Activated T-cell treated with anti-CD3 and anti-CD28 coated beads, Interleukin-2, amount 50 U/mL, for 72 hours (primary cell): ENCODE measurements around the gene TMEM247. TPM values are rescaled to one million over a fixed set of nuclear protein-coding genes. Genes with fewer than 3 reads are reported as not detected.
"Not testable (repeated sequence)": the region's sequence is repeated elsewhere in the genome, so short reads cannot be mapped to it uniquely, and the experiment has no call there.

Source experiments
- ATAC-seq, 2 donors: fragments of 150-1000 bp; cut with Tn5 transposase; replicated peaks in 1 of 2; 2 replicates each; pipeline ENCODE4 v1.10.0; 2021; ENCODE audit warnings: moderate library complexity in 2 of 2, mild to moderate bottlenecking in 1 of 2
- DNase-seq, 2 donors: peaks; one replicate each; pipeline ENCODE4 v3.0.0; 2021 to 2022; ENCODE audit warnings: mixed read lengths in 1 of 2
- H3K27ac Mint-ChIP-seq: one replicate; pipeline ENCODE4 v1.8.0; 2022; ENCODE audit warnings: mild to moderate bottlenecking, moderate library complexity, mixed read lengths
- H3K27me3 Mint-ChIP-seq: one replicate; pipeline ENCODE4 v1.8.0; 2022; ENCODE audit warnings: low read depth, mixed read lengths
- H3K36me3 Mint-ChIP-seq, 2 donors: one replicate each; pipeline ENCODE4 v1.8.0; 2022; ENCODE audit warnings: mixed read lengths in 2 of 2, mild to moderate bottlenecking in 1 of 2; ENCODE audit not compliant: insufficient read depth in 2 of 2
- H3K4me1 Mint-ChIP-seq: one replicate; pipeline ENCODE4 v1.8.0; 2022; ENCODE audit warnings: low read depth, mixed read lengths
- H3K4me3 Mint-ChIP-seq, 2 donors: one replicate each; pipeline ENCODE4 v1.8.0; 2022; ENCODE audit warnings: mild to moderate bottlenecking in 2 of 2, mixed read lengths in 2 of 2, moderate library complexity in 2 of 2
- H3K9me3 Mint-ChIP-seq, 2 donors: one replicate each; pipeline ENCODE4 v1.8.0; 2022; ENCODE audit warnings: mixed read lengths in 2 of 2
- total RNA-seq, 2 donors: library from RNA; stranded (reverse); gene quantifications; one replicate each; pipeline ENCODE4 v1.2.3, GENCODE V29; 2022

TMEM247 gene
- total RNA-seq, 2 donors from 2014 or later = not detected

DNA sequence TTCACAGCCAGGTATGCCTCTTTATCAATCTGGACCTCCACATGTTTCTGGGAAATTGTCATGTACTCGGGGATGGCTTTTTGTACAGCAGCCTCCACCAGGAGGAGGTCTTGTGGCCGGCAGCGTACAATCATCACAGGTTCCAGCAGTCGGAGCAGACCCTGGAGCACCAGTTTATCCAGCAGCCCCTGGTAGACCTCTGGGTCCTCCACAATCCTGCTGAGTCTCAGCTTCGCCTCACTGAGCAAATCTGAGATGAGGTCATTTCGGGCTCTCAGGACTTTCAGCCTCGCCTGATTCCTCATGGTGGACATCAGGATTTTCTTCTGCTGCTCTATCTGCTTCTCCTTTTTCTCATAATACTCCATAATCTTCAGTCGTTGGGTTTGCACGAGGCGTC lies 32.8 kb downstream of the TMEM247 start:
- H3K27ac Mint-ChIP-seq = no peak overlapping the region
- no peak overlapping the region for H3K4me3 Mint-ChIP-seq
- H3K9me3 Mint-ChIP-seq = peaks cover 13 to 16% of the 10 kb centered on the region in 2 donors
- peaks cover 11 to 14% of the 10 kb centered on the region in 2 donors for H3K36me3 Mint-ChIP-seq
- no peak for DNase-seq
- no peak for ATAC-seq
- no peaks in the 10 kb centered on the region for H3K27me3 Mint-ChIP-seq
- H3K4me1 Mint-ChIP-seq = peaks cover 11% of the 10 kb centered on the region

DNA sequence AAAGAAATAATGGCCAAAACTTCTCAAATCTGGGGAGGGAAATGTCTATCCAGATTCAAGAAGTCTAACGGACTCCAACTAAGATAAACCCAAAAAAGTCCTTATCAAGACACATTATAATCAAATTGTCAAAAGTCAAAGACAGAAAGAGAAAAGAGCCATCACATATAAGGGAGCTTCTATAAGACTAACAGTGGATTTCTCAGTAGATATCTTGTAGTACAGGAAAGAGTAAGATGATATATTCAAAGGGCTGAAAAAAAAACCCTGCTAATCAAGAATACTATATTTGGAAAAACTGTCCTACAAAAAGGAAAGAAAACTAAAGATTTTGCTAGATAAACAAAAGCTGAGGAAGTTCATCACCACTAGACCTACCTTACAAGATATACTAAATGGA lies 35.4 kb downstream of the TMEM247 start:
- DNase-seq = no peak
- peaks cover 11% of the 10 kb centered on the region for H3K4me1 Mint-ChIP-seq
- no peaks in the 10 kb centered on the region for H3K27me3 Mint-ChIP-seq
- H3K9me3 Mint-ChIP-seq = peaks cover 13 to 20% of the 10 kb centered on the region in 2 donors
- peaks cover 11 to 14% of the 10 kb centered on the region in 2 donors for H3K36me3 Mint-ChIP-seq
- ATAC-seq = no peak
- H3K27ac Mint-ChIP-seq = no peak overlapping the region
- H3K4me3 Mint-ChIP-seq = no peak overlapping the region

DNA sequence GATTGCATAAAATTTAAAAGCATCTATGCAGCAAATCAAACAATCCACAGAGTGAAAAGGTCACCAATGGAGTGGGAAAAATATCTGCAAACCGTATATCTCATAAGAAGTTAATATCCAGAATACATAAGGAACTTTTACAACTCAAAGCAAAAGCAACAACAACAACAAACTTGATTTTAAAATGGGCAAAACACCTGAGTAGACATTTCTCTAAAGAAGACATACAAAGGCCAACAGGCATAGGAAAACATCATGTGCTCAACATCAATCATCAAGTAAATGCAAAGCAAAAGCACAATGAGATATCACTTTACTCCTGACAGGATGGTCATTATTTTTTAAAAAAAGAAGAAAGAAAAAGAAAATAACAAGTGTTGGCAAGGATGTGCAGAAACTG lies 38.1 kb downstream of the TMEM247 start:
- Mint-ChIP-seq H3K27ac (no peak overlapping the region), H3K36me3 (peaks cover 11 to 14% of the 10 kb centered on the region in 2 donors), H3K4me3 (no peak overlapping the region), H3K27me3 (no peaks in the 10 kb centered on the region), H3K9me3 (peaks cover 13 to 20% of the 10 kb centered on the region in 2 donors), H3K4me1 (peaks cover 6% of the 10 kb centered on the region)
- ATAC-seq (no peak), DNase-seq (no peak)

DNA sequence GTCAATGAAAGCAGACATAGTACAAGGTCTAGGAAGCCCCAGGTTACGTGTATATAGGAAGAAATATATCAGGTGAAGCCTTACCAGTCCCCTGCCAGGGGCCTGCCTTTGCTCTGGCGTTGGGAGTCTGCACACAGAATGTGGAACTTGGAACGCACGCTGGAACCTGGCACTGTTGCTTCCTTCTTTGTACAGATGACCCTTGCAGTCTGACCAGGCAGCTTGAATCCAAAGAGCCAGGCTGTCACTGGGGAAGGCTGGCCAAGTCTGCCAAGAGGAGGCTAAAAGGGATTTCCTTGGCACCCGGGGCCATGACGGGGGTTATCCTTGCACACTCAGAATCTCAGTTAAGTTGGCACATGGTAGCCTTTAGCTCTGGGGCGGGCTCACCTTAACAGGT lies 39.5 kb downstream of the TMEM247 start:
- DNase-seq = no peak
- Mint-ChIP-seq H3K27me3 (no peaks in the 10 kb centered on the region), H3K4me1 (peaks cover 6% of the 10 kb centered on the region), H3K9me3 (peaks cover 13 to 20% of the 10 kb centered on the region in 2 donors), H3K27ac (no peak overlapping the region), H3K36me3 (peaks cover 11 to 14% of the 10 kb centered on the region in 2 donors), H3K4me3 (no peak overlapping the region)
- ATAC-seq = no peak

DNA sequence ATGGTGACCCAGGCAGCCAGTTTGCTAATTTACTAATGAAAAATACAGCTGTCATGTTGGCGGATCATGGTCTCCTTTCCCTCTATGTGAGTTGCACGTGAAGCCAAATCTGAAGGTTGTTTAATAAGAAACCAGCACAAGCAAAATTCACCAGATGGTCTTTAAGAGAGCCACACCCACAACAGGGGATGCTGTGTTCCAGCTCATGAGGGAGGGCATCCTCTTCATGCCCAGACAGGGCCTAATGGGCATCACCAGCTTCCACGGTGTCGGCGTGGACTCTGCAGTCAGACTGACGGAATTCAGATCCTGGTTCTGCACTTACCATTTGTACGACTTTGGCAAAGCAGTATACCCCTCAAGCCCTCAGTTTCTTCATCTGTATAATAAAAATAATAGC lies 39.9 kb downstream of the TMEM247 start:
- ATAC-seq = no peak
- Mint-ChIP-seq H3K9me3 (peaks cover 13 to 19% of the 10 kb centered on the region in 2 donors), H3K27ac (no peak overlapping the region), H3K4me3 (no peak overlapping the region), H3K27me3 (no peaks in the 10 kb centered on the region), H3K36me3 (peaks cover 11 to 14% of the 10 kb centered on the region in 2 donors), H3K4me1 (peaks cover 6% of the 10 kb centered on the region)
- DNase-seq = no peak

DNA sequence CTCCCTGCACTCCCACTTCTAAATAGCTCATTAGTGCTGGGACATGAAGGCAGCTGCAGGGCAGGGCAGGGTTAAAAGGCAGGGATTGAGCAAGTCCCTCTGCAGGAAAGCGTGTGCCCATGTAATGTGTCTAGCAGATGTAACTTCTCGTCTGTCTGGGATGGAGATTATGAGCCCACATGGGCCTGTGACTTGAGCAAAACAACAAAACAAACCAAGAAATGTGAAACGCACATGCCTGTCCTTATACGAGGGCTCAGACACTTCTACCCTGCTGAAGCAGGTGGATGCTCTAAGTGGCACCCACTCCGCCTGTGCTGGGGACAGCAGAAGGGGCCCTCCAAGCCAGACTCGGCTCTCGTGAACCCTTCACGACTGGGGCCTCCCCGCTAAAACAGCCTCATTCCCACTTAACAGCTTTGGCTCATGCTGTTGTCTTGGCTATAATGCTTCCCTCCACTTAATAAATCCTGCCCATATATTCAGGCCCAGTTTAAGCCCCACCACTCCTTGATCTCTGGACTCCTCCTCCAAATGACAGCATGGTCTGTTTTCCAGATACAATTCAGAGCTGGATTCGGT lies 40.9 kb downstream of the TMEM247 start:
- H3K27me3 Mint-ChIP-seq = no peaks in the 10 kb centered on the region
- DNase-seq = no peak
- no peak overlapping the region for H3K27ac Mint-ChIP-seq

DNA sequence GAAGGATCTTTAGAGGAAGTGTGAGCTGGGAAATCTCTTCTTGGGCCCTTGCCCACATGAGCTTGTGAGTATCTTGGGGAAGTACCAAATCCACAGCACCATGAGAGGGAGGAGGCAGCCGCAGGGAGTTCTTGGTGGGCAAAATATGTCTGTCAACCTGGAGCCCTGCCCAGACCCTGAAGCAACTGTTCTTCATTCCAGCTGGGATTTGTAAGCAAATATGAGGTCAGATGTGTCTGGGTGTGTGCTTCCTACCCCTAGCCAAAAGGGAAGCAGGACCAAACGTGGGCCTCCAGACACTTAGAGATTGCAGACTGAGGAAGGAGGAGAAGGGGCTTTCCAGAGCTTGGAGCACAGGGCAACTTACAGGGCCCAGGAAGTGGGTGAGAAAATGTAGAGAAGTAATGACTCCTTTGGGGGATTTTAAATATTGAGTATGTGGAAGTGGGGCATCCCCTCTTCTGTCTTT lies 41.9 kb downstream of the TMEM247 start:
- peaks cover under 1 to 7% of the 10 kb centered on the region in 2 donors for H3K9me3 Mint-ChIP-seq
- H3K27me3 Mint-ChIP-seq = no peaks in the 10 kb centered on the region
- peaks cover 0 to under 1% of the 10 kb centered on the region in 2 donors for H3K36me3 Mint-ChIP-seq
- H3K4me3 Mint-ChIP-seq = no peak overlapping the region
- ATAC-seq (peak in 1 of 2 donors; percentile 36), DNase-seq (no peak)
- peak overlapping the region; percentile 17 for H3K27ac Mint-ChIP-seq
- peaks cover 6% of the 10 kb centered on the region for H3K4me1 Mint-ChIP-seq

More for the DNA sequence above, 40.9 kb downstream of the TMEM247 start:
- Mint-ChIP-seq H3K4me1 (peaks cover 6% of the 10 kb centered on the region), H3K4me3 (no peak overlapping the region), H3K9me3 (peaks cover 11 to 14% of the 10 kb centered on the region in 2 donors), H3K36me3 (peaks cover 7 to 9% of the 10 kb centered on the region in 2 donors)
- no peak for ATAC-seq

DNA sequence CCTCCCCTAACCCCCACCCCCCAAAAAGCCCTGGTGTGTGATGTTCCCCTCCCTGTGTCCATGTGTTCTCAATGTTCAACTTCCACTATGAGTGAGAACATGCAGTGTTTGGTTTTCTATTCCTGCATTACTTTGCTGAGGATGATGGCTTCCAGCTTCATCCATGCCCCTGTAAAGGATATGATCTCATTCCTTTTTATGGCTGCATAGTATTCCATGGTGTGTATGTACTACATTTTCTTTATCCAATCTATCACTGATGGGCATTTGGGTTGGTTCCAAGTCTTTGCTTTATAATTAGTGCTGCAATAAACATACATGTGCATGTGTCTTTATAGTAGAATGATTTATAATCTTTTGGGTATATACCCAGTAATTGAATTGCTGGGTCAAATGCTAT lies 43.0 kb downstream of the TMEM247 start:
- H3K27me3 Mint-ChIP-seq, H3K4me1 Mint-ChIP-seq, H3K36me3 Mint-ChIP-seq, H3K27ac Mint-ChIP-seq, ATAC-seq, H3K4me3 Mint-ChIP-seq, H3K9me3 Mint-ChIP-seq, DNase-seq: not testable (repeated sequence)

DNA sequence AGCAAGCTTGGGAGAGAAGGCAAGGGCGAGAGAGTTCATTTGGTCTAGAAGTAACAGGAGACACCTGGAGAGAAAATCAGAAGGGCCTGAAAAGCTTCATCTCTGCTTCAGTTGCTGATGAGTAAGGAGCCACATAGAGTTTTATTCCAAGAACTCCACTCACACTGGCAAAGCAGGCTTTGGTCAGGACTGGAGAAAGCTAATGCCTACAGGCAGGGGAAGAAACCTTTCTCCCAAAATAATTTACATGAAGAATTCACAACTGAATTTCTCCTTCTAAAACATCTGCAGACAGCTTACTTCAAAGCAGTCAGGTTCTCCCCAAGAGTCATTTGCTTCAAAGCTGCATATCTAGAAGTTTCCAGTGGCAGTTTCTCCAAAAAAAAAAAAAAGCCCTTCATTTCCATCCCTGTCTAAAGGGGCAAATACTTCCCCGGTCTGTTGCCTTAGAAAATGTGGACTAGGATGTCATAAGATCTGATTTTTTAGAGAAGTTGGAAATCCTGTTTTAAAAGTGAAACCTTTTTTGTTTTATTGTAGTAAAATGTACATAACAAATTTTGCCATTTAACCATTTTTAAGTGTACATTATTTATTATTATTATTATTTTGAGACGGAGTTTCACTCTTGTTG lies 46.3 kb downstream of the TMEM247 start:
- H3K9me3 Mint-ChIP-seq = no peaks in the 10 kb centered on the region
- no peak for ATAC-seq
- no peak for DNase-seq

DNA sequence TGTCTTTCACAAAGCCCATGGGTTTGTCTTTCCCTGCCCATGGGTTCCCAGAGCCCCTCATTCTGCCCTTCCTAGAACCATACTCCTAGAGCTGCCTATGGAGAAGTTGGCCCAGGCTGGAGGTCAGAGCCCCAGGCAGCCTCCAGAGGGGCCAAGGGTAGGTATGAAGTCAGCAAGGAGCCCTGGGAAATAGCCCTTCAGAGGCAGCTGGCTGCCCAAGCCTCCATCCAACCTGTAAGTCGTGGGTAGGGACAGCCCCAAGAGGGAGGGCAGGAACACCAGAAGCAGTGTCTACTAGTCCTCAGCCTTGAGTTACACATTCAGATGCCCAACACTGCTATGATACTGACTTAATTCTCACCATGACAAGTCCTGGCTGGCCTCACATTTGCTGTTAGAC lies 49.5 kb downstream of the TMEM247 start:
- Mint-ChIP-seq H3K4me1 (peaks cover 9% of the 10 kb centered on the region), H3K27me3 (no peaks in the 10 kb centered on the region), H3K9me3 (no peaks in the 10 kb centered on the region), H3K4me3 (no peak overlapping the region), H3K27ac (no peak overlapping the region), H3K36me3 (peaks cover 0 to 4% of the 10 kb centered on the region in 2 donors)
- DNase-seq (no peak), ATAC-seq (no peak)

More for the DNA sequence above, 46.3 kb downstream of the TMEM247 start:
- H3K27me3 Mint-ChIP-seq = no peaks in the 10 kb centered on the region
- no peak overlapping the region for H3K4me3 Mint-ChIP-seq
- H3K4me1 Mint-ChIP-seq = peaks cover 10% of the 10 kb centered on the region
- peaks cover 0 to 2% of the 10 kb centered on the region in 2 donors for H3K36me3 Mint-ChIP-seq
- H3K27ac Mint-ChIP-seq = no peak overlapping the region

DNA sequence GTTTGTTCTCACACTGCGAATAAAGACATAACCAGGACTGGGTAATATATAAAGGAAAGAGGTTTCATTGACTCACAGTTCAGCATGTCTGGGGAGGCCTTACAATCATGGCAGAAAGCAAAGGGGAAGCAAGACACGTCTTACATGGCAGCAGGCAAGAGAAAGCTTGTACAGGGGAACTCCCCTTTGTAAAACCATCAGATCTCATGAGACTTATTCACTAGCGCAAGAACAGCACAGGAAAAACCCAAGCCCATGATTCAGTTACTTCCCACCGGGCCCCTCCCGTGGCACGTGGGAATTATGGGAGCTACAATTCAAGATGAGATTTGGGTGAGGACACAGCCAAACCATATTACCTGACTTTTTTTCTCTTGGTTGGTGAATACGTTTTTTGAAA lies 51.3 kb downstream of the TMEM247 start:
- no peak overlapping the region for H3K4me3 Mint-ChIP-seq
- peaks cover 26% of the 10 kb centered on the region for H3K4me1 Mint-ChIP-seq
- ATAC-seq (no peak), DNase-seq (no peak)
- no peak overlapping the region for H3K27ac Mint-ChIP-seq
- H3K27me3 Mint-ChIP-seq = no peaks in the 10 kb centered on the region
- H3K9me3 Mint-ChIP-seq = no peaks in the 10 kb centered on the region
- H3K36me3 Mint-ChIP-seq = peaks cover 0 to 4% of the 10 kb centered on the region in 2 donors

DNA sequence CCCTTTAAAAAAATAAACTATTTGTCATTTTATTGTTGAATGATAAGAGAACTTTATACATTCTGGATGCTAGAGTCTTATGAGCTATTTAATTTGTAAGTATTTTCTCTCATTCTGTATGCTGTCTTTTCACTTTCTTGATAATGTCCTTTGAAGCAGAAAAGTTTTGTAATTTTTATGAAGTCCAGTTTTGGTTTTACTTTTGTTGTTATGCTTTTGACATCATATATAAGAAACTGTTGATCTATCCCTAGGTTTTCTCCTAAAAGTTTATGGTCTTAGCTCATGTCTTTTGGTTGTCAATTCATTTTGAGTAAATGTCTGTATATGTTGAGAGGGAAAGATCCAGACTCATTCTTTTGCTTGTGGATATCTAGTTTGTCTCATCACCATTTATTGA lies 52.5 kb downstream of the TMEM247 start:
- Mint-ChIP-seq H3K9me3 (no peaks in the 10 kb centered on the region), H3K4me3 (no peak overlapping the region), H3K4me1 (peaks cover 38% of the 10 kb centered on the region), H3K27ac (no peak overlapping the region), H3K27me3 (no peaks in the 10 kb centered on the region), H3K36me3 (peaks cover 0 to 4% of the 10 kb centered on the region in 2 donors)
- ATAC-seq (no peak), DNase-seq (no peak)
